ENCODE data around the gene TUB.

- TF ChIP-seq CTCF (IDR thresholded peaks at IDR 0.05) = no peak
- no peak for TF ChIP-seq EZH2 (IDR thresholded peaks at IDR 0.05; ENCODE audit: borderline replicate concordance, insufficient read depth, low read depth, low read length, poor library complexity, severe bottlenecking)
Measured at GRCh38 chr11:8097062-8097461, 16.1 kb downstream of the TUB start.

All from B cell (primary cell).